Liver (tissue), 3 donors: ENCODE data around the gene PHTF2.

Experiments used
- RAD21 ChIP-seq, 2 donors: IDR thresholded peaks; 2 replicates each; pipeline ENCODE4 v1.6.1; 2016; ENCODE audit warnings: antibody characterized with exemption in 2 of 2, mild to moderate bottlenecking in 2 of 2
- TF ChIP-seq, protein P1 (sequence below): fragments of 150-350 bp; IDR thresholded peaks from 2 replicates; pipeline ENCODE4 v1.5.1; 2017; ENCODE audit warnings: improper control_type of control experiment, low read depth, low read length; ENCODE audit not compliant: missing input control
- donor health status: healthy.
- donor health status: healthy.

DNA sequence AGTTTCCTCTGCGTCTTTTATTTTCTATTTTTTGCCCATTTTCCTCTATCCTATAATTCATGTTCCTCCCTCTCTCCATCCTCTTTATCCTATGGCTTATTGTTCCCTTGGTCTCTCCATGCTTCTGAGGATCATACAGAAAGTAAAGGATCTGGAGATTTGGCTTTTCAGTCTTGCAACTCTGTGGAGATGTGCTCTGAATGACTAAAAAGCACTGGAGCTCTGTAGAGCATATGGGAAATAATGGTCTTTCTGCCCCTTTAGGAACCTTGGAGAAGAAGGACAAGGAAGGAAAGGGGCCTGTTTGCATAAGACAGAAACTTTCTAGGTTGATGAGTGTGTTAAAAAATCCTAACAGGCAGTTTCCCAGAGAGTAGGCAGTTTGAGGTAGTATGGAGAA is 120.1 kb downstream of the PHTF2 start:
- TF ChIP-seq RAD21 (IDR thresholded peaks at IDR 0.05) = no peak
- TF ChIP-seq, protein P1, sequence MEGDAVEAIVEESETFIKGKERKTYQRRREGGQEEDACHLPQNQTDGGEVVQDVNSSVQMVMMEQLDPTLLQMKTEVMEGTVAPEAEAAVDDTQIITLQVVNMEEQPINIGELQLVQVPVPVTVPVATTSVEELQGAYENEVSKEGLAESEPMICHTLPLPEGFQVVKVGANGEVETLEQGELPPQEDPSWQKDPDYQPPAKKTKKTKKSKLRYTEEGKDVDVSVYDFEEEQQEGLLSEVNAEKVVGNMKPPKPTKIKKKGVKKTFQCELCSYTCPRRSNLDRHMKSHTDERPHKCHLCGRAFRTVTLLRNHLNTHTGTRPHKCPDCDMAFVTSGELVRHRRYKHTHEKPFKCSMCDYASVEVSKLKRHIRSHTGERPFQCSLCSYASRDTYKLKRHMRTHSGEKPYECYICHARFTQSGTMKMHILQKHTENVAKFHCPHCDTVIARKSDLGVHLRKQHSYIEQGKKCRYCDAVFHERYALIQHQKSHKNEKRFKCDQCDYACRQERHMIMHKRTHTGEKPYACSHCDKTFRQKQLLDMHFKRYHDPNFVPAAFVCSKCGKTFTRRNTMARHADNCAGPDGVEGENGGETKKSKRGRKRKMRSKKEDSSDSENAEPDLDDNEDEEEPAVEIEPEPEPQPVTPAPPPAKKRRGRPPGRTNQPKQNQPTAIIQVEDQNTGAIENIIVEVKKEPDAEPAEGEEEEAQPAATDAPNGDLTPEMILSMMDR = no peak
